ENCODE results near the gene MYO3B. TPM values are rescaled to one million over a fixed set of nuclear protein-coding genes. Genes with fewer than 3 reads are reported as not detected.

Gene MYO3B
- total RNA-seq, 2 donors from 2014 or later: 2.0 to 4.7 TPM

- no peaks in the 10 kb centered on the region for H3K4me1 ChIP-seq
- no peak overlapping the region for H3K27ac ChIP-seq
- DNase-seq: no peak
- intact Hi-C loops (cut with DNase I): no loop called here
- WGBS, 2 donors: 53 to 80% methylated on average over 2 of the region's 2 CpGs
- no peaks in the 10 kb centered on the region for H3K36me3 ChIP-seq (replicated peaks in 1 of 2; ENCODE audit: insufficient read depth in 1 of 2, low read depth in 2 of 2)
- no peak overlapping the region for H3K4me3 ChIP-seq
- H3K27me3 ChIP-seq: no peaks in the 10 kb centered on the region
- H3K9me3 ChIP-seq: no peaks in the 10 kb centered on the region
- no peak for TF ChIP-seq CTCF (IDR thresholded peaks at IDR 0.05)
- TF ChIP-seq POLR2A (IDR thresholded peaks at IDR 0.05): no peak
- no peak for ATAC-seq
These were observed 65.3 kb downstream of the MYO3B start for GRCh38 chr2:170243118-170243837.

- TF ChIP-seq CTCF (IDR thresholded peaks at IDR 0.05) (no peak), POLR2A (IDR thresholded peaks at IDR 0.05) (no peak)
- H3K27me3 ChIP-seq: no peaks in the 10 kb centered on the region
These were observed 66.0 kb downstream of the MYO3B start for GRCh38 chr2:170243898-170244297.

GRCh38 chr2:170244555-170244954 is 66.6 kb downstream of the MYO3B start:
- no peak for DNase-seq
- no peak overlapping the region for H3K27ac ChIP-seq
- no peak overlapping the region for H3K4me3 ChIP-seq
- TF ChIP-seq POLR2A (IDR thresholded peaks at IDR 0.05): no peak
- no peak for TF ChIP-seq CTCF (IDR thresholded peaks at IDR 0.05)
- WGBS, 2 donors: 73 to 81% methylated on average over 4 of the region's 4 CpGs
- no peaks in the 10 kb centered on the region for H3K36me3 ChIP-seq (replicated peaks in 1 of 2; ENCODE audit: insufficient read depth in 1 of 2, low read depth in 2 of 2)
- no peaks in the 10 kb centered on the region for H3K9me3 ChIP-seq
- H3K27me3 ChIP-seq: no peaks in the 10 kb centered on the region
- H3K4me1 ChIP-seq: no peaks in the 10 kb centered on the region
- intact Hi-C loops (cut with DNase I): no loop called here
- ATAC-seq: no peak

More at GRCh38 chr2:170243898-170244297, 66.0 kb downstream of the MYO3B start:
- intact Hi-C loops (cut with DNase I): no loop called here
- ATAC-seq: no peak
- Histone ChIP-seq H3K4me1 (no peaks in the 10 kb centered on the region), H3K27ac (no peak overlapping the region), H3K4me3 (no peak overlapping the region), H3K36me3 (replicated peaks in 1 of 2; ENCODE audit: insufficient read depth in 1 of 2, low read depth in 2 of 2) (no peaks in the 10 kb centered on the region), H3K9me3 (no peaks in the 10 kb centered on the region)
- DNase-seq: no peak
- 52 to 68% methylated on average over 4 of the region's 4 CpGs for WGBS, 2 donors

GRCh38 chr2:170245312-170245711 is 67.4 kb downstream of the MYO3B start:
- TF ChIP-seq CTCF (IDR thresholded peaks at IDR 0.05): no peak
- no peak for TF ChIP-seq POLR2A (IDR thresholded peaks at IDR 0.05)
- H3K4me1 ChIP-seq: no peaks in the 10 kb centered on the region
- 68 to 77% methylated on average over 3 of the region's 3 CpGs for WGBS, 2 donors

GRCh38 chr2:170247333-170247732 is 69.4 kb downstream of the MYO3B start:
- no peak overlapping the region for H3K27ac ChIP-seq
- TF ChIP-seq CTCF (IDR thresholded peaks at IDR 0.05): no peak
- no peak for TF ChIP-seq POLR2A (IDR thresholded peaks at IDR 0.05)
- no peaks in the 10 kb centered on the region for H3K4me1 ChIP-seq
- DNase-seq (no peak), ATAC-seq (no peak)
- WGBS, 2 donors: 77 to 85% methylated on average over 3 of the region's 3 CpGs
- intact Hi-C loops (cut with DNase I): no loop called here
- no peaks in the 10 kb centered on the region for H3K27me3 ChIP-seq
- H3K4me3 ChIP-seq: no peak overlapping the region
- H3K9me3 ChIP-seq: no peaks in the 10 kb centered on the region
- H3K36me3 ChIP-seq (replicated peaks in 1 of 2; ENCODE audit: insufficient read depth in 1 of 2, low read depth in 2 of 2): no peaks in the 10 kb centered on the region

More at GRCh38 chr2:170245312-170245711, 67.4 kb downstream of the MYO3B start:
- Histone ChIP-seq H3K4me3 (no peak overlapping the region), H3K9me3 (no peaks in the 10 kb centered on the region), H3K27ac (no peak overlapping the region), H3K27me3 (no peaks in the 10 kb centered on the region), H3K36me3 (replicated peaks in 1 of 2; ENCODE audit: insufficient read depth in 1 of 2, low read depth in 2 of 2) (no peaks in the 10 kb centered on the region)
- intact Hi-C loops (cut with DNase I): no loop called here
- DNase-seq (no peak), ATAC-seq (no peak)

All from body of pancreas (tissue), 4 donors.